ENCODE measurements around the gene PARD3B.

The PARD3B gene

DNA sequence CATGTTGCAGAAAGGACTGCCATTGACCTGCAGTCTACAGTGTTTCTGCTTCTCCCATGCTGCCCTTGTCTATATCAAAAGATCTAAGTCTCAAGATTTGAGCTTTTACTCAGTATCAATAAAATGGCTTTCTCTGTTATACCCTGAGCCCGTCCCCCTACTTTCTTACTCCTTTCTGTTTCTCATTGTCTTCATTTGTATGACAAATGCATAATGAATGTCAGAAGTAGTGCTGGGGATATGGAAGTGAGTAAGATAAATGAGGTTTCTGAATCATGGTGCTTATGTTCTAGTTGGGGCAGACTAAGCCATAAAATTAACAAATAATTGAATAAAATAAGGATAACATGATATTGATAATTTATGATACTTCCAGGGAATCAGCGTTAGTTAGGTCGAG lies 128.6 kb downstream of the PARD3B start:
- in situ Hi-C loops (cut with MboI; ENCODE audit: low pct_unique_long_range_greater_than_20kb, low sequenced_read_pairs), result no loop called here
- no peak for DNase-seq

DNA sequence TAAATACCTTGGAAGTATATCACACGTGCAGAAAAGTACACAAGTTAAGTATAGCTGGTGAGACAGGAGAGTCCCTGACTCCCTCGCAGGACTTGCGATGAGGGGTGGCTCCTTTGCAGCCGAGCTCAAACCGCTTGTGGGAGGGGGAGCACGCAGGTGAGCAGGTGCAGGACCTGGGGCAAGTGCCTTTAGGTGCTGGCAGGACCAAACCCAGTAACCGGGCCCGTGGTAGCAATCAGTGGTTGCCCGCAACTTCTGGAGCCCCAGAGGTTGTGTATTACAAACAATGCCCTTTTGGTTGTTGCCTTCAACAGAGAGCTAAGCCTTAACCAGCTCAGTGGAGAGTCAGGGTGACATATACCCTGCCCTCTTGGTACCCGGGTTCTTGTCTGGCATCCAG lies 132.8 kb downstream of the PARD3B start:
- no peak for DNase-seq
- in situ Hi-C loops (cut with MboI; ENCODE audit: low pct_unique_long_range_greater_than_20kb, low sequenced_read_pairs), result no loop called here

DNA sequence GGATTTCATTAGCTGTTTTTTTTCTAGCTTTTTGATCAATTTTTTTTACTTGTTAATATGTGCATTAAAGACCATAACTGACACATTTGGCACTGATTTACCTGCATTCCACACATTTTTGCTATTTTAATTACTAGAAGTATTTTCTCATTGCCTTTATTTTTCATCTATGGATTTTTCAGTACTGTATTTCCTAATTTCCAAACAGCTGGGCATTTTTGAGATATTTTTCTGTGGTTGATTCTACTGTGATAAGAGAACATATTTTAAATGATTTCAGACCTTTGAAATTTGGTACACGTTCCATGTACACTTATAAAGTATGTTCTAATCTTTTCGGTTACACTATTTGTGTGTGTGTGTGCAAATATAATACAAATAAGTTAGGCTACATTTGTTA lies 135.3 kb downstream of the PARD3B start:
- in situ Hi-C loops (cut with MboI; ENCODE audit: low pct_unique_long_range_greater_than_20kb, low sequenced_read_pairs), result no loop called here
- no peak for DNase-seq

DNA sequence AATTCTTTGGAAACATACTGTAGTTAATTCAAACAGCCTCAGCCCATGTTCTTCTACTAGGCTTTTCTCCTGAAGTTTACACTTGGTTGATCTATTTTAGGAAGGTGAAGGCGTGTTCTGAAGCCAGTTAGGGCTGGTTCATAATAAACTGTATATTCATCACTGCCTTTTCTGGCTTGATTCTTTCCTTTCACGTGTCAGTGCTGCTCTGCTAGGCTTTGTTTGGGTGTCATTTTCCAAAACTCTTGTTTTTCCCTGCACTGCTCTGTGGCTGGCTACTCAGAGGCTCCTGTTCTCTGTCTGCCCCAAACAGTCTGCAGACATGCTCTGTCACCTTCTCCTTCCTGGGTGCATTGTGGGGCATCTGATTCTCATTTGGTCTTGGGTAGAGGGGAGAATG lies 136.1 kb downstream of the PARD3B start:
- in situ Hi-C loops (cut with MboI; ENCODE audit: low pct_unique_long_range_greater_than_20kb, low sequenced_read_pairs), result no loop called here
- DNase-seq, result no peak

DNA sequence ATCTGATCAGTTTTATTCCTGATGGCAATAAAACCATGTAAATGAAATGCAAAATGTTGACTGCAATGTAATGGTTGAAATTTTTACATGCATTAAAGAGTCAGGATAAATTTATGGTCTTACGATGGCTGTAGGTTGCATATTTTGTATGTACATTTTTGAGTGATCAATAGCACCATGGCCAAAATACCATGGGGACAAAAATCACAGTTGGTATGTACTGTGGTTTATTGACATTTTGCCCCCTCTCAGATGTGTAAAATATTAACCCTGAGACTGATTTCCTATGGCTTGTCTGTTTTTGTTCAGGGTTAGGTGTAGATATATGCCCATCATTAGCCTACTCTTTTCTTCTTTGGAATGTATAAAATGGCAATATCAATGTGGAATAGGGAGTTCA lies 138.1 kb downstream of the PARD3B start:
- in situ Hi-C loops (cut with MboI; ENCODE audit: low pct_unique_long_range_greater_than_20kb, low sequenced_read_pairs), result no loop called here
- DNase-seq, result no peak

DNA sequence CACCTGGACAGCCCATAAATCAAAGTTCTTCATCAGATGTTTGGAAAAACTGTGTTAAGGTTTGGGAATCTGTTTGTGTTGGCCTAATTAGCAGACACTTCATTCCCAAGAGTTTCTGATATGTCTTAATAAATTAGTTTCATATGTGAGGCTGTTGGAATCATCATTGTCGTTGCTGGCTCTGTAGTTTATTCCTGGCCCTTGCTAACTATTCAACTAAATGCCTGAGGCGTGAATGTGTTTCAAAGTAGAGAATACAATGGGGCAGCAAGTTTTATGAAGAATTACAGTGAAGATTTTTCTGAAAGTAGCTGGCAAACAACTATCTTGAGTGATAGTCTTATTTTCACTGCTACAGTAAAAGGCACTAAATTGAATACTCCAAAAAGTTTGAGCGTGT lies 141.1 kb downstream of the PARD3B start:
- in situ Hi-C loops (cut with MboI; ENCODE audit: low pct_unique_long_range_greater_than_20kb, low sequenced_read_pairs), result no loop called here
- DNase-seq, result no peak

DNA sequence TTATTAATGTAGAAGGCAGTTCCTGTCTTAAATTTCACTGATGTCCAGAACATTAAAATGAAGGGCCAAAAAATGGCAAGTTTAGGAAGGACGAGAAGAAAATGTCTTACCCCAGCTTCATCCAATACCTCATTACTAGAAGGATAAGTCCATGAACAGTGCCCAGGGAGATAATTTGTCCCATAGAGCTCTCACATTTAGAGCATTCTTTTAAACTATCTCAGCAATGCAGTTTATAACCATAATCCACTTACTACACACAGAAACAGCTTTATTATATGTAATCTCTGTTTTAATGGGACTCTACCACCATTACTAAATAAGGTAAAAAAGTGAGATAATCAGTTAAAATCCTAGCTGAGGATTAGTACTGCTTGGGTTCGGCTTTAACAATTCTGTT lies 142.5 kb downstream of the PARD3B start:
- no peak for DNase-seq
- in situ Hi-C loops (cut with MboI; ENCODE audit: low pct_unique_long_range_greater_than_20kb, low sequenced_read_pairs), result no loop called here

DNA sequence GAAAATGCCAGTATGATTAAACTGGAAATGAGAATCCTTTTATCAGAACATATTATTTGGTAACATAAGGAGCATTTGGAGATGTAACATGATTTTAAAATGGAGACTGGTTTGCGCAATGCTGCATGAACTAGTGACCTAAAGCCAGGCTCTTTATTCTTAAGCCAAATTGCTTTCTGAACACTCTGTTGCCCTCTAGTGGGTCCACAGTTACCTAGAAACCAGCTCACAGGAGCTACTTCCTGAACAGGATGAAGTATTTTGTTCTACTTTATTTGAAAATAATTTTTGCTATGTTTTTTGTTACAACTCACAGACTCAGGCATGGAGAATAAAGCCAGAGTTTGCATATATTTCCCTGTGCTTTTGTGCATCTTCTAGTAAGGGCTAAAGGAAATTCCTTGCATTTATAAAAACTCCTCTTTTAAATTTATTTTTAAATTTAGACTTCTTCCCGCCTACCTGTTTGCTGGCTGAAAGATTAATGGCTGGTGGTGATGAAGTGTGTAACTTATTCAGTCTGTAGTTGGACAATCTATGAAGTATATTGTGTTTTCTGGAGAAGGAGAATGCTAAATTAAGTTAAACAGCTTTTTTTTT lies 146.7 kb downstream of the PARD3B start:
- in situ Hi-C loops (cut with MboI; ENCODE audit: low pct_unique_long_range_greater_than_20kb, low sequenced_read_pairs), result no loop called here
- peak; percentile 30 for DNase-seq

DNA sequence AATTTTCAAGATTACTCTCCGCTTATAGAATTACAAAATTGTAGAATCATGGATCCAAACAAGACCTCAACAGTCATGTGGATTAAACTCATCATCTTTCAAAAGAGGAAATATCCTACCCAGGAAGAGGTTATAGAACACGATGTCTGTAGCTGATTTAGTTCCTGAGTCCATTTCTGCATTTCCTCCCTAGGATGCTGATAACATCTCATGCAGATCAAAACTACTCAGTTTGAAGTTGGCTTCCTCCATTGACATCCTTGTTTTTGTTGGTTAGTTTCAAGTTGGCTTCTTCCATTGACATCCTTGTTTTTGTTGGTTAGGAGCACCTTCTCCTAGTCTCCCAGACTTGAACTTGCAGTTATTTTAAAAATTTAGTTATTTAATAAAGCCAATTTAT lies 147.5 kb downstream of the PARD3B start:
- in situ Hi-C loops (cut with MboI; ENCODE audit: low pct_unique_long_range_greater_than_20kb, low sequenced_read_pairs), result no loop called here
- DNase-seq, result peak; percentile 3

DNA sequence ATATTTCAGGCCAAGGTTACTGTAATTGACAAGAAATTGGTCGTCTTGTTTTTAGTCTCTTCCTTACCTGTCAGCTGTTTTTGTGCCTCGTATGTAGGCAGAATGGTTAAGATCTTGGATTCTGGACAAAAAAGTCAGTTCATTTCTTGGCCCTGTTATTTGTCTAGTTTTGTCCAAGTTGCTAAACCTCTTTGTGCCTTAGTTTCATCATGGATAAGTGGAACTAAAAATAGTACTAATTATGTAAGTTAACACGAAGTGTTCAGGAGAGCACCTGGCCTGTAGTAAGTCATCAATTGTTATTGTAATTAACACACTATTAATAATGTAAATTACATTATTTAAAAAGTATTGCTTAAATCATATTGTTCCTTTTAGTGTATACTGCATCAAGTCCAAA lies 148.0 kb downstream of the PARD3B start:
- in situ Hi-C loops (cut with MboI; ENCODE audit: low pct_unique_long_range_greater_than_20kb, low sequenced_read_pairs), result no loop called here
- no peak for DNase-seq

DNA sequence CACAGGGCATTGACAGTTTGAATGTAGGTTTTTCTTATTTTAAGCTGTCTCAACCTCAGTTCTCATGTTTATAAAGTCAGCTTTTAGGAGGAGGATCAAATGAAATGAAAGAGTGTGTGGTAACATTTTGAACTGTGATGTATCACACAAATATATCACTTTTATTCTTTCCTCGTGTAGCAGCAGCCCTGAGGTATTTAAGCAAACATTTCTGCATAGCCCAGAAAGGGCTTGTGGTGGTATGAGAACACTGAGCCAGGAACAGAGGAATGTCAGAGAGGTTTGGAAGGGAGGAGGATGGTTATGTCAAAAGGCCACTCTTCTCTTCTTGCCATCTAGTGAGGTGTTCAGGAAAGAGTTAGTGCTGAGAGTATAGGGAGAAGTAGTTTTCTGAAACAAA lies 150.2 kb downstream of the PARD3B start:
- in situ Hi-C loops (cut with MboI; ENCODE audit: low pct_unique_long_range_greater_than_20kb, low sequenced_read_pairs), result no loop called here
- DNase-seq, result no peak

DNA sequence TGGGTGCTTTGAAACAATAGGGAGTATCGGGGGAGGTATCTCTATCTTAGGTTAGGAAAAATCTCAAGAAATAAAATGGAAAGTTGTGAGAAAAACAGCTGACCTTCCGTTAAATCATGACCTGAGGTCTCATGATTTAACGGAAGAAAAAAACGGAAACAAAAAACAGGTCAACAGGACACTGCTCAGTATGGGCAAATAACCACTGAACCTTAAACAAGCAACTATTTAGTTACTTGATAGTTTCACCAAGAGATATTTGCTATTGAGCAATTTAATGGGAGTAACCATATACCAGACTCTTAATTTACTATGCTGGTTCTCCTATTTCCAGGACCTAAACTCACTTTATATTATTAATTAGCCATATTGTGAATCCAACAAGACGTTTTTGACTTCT lies 150.8 kb downstream of the PARD3B start:
- DNase-seq, result no peak
- in situ Hi-C loops (cut with MboI; ENCODE audit: low pct_unique_long_range_greater_than_20kb, low sequenced_read_pairs), result no loop called here

DNA sequence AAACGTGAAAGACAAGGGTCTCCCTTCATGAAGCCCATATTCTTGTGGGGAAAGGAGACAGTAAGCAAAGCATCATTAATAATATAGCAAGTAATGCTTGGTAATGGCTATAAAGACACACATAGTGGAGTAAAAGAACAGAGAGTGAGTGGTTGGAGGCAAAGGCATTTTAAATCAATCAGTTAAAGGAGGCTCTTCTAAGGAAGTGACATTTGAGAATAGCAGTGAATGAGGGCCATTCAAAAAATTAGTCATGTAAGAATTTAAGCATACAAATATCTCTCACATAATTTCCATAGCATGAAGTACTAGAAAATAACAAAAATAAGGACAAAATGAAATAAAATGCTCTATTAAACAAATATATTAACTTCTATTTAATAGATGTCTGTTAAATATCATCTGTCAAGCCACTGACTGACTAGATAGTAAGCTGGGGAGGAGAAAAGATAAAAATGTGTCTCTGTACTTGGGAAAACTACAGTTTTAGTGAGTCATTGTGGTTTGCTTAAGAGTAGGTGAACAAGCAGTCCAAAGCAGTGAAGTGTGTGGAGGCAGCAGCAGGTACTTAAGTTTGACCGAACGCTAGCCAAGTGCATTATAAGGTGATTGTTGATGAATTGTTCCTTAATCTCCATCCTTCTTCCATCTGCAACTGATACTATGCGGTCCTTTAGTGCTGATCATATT lies 160.1 kb downstream of the PARD3B start:
- DNase-seq, result no peak

DNA sequence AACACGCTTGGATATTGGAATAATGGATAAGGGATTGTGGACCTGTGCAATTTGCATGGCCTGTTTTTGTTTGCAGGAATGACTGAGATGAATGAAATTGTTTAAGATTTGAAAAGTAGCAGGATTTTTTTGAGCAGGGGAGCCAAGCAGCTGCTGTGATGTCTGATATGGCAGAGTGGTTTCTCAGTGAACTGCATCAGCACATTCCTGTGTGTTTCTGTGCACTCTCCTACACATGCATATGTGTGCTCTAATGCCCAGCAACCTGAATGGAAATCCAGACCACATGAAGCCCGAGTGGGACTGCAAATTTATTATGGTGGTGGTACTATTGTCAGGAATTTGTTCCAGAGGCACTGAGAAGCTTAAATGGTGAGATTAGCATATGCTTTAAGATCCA lies 161.7 kb downstream of the PARD3B start:
- in situ Hi-C loops (cut with MboI; ENCODE audit: low pct_unique_long_range_greater_than_20kb, low sequenced_read_pairs), result no loop called here
- DNase-seq, result no peak

More for the DNA sequence above, 160.1 kb downstream of the PARD3B start:
- in situ Hi-C loops (cut with MboI; ENCODE audit: low pct_unique_long_range_greater_than_20kb, low sequenced_read_pairs), result no loop called here

DNA sequence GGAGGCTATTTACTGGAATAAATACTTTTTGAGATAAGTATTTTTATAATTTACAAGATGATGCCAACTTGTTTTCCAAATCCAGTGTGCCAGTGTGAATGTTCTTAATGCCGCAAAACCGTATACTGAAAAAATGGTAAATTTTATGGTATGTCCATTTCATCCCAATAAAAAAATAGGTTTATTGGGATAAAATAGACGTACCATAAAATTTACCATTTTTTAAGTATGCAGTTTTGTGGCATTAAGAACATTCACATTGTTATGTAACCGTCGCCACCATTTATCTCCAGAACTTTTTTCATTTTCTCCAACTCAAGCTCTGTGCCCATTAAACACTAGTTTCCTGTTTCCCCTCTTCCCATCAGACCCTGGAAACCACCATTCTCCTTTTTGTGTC lies 167.9 kb downstream of the PARD3B start:
- DNase-seq, result no peak
- in situ Hi-C loops (cut with MboI; ENCODE audit: low pct_unique_long_range_greater_than_20kb, low sequenced_read_pairs), result no loop called here

DNA sequence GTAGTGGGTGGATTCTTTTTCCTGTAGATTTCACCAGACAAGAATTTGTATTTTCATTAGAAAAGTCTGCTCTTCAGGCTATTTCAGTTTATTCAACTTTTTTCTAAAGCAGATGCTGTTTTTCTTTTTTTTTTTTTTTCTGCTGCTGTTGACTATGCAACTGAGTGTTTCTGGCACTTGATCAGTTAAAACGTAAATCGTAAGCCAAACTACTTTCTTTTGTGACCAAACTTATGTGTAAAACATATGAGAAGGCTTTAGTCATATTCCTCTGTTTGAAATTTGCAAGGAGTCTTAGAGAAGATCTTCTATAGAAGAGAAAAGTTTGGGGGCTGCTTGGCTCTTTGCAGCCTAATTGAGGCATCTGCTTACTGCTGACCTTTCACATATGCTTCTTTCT lies 170.1 kb downstream of the PARD3B start:
- no peak for DNase-seq
- in situ Hi-C loops (cut with MboI; ENCODE audit: low pct_unique_long_range_greater_than_20kb, low sequenced_read_pairs), result no loop called here

DNA sequence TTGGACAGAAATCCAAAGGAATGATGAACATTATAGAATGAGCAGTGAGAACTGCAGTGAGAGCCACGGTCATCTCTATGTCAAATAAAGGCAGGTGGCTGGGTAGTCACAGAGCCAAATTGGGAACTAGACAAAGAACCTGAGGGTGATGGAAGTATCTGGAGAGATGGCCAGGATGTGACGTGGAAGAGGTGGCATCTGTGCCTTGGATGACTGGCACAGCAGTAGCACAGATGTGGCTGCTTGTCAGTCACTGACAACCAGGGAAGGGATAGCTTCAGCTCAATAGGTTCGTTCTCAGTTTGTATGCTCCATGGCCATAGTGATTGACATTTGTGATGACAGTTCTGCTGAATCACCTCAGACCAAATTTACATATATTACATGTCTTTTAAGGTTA lies 172.3 kb downstream of the PARD3B start:
- in situ Hi-C loops (cut with MboI; ENCODE audit: low pct_unique_long_range_greater_than_20kb, low sequenced_read_pairs), result no loop called here
- DNase-seq, result no peak

DNA sequence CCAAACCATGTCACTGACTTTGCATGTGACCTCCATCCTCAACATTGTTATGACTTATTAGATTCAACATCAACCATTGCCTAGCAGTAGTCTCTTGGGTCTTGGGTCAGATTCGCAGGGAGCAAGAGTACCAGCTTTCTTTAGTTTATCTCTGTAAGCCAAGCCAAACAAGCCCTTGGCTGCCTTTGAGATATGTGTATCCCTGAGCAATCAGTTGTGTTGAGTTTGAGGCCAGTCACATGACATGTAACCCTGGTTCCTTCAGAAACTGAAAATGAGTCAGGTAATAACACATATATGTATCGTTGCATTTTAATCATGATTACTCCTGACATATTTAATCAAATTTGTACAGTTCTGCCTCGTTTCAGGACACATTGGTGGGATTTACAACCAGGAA lies 173.3 kb downstream of the PARD3B start:
- in situ Hi-C loops (cut with MboI; ENCODE audit: low pct_unique_long_range_greater_than_20kb, low sequenced_read_pairs), result no loop called here
- no peak for DNase-seq

DNA sequence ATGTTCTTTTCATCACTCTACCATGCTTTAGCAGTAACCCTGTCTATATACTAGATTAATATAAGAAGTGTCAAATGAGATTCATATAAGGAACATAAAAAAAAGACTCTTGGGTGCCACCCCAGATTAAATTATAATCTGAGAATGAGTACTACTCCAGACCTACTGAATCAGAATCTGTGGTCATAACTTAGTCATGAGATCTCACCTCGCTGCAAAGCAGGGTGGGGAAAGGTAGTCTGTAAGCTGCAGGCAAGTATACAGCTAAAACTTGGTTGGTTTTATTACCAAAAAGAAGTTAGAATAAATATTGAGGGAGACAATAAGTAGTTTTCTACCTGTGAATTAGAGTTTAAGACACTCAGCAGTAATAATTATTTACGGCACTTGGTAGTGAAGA lies 175.6 kb downstream of the PARD3B start:
- in situ Hi-C loops (cut with MboI; ENCODE audit: low pct_unique_long_range_greater_than_20kb, low sequenced_read_pairs), result no loop called here
- no peak for DNase-seq

DNA sequence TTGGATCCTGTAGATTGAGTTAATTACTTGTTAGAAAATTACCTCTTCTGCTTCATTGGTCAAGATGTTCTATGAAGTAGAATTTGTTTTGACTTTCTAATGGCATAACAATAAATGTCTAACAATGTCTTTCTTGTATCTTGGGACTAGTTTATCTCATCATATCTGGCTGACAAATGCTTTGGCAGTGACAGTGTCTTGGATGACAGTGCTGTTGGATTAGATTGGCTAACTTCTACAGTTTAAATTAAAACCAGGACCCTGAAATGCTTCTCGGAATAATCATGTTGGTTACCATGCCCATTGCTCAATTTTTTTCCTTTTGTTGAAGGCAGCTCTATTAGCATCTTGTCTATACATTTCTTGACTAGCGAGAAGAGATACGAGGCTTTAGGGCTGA lies 176.9 kb downstream of the PARD3B start:
- in situ Hi-C loops (cut with MboI; ENCODE audit: low pct_unique_long_range_greater_than_20kb, low sequenced_read_pairs), result no loop called here
- DNase-seq, result no peak

DNA sequence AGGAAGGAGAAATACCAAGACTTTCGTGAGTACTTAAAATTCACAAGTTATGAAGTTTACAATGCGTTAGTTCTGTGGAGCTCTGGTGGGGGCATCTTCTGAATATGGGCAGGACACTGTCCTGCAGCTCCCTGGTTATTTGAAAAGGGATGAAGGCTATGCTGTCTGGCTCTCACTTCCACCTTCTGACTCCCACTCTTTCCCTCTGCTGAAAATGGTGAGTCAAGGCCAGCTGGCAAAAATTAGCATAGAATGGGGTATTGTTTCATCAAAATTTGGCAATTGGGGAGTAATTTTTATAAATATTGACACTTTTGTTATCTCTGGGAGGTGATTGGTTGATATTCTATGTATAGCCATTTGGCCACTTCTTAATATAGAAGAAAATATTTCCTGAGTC lies 177.4 kb downstream of the PARD3B start:
- in situ Hi-C loops (cut with MboI; ENCODE audit: low pct_unique_long_range_greater_than_20kb, low sequenced_read_pairs), result no loop called here
- DNase-seq, result no peak

Measured in KBM-7 (cell line).